ENCODE results near the gene USP54. TPM values are rescaled to one million over a fixed set of nuclear protein-coding genes. Genes with fewer than 3 reads are reported as not detected.
A peak's percentile ranks its signal among the peaks of the same experiment; 100 is the strongest.

The USP54 gene
- total and polyA plus RNA-seq, 2 experiments from 2014 or later = 15.1 to 27.4 TPM

DNA sequence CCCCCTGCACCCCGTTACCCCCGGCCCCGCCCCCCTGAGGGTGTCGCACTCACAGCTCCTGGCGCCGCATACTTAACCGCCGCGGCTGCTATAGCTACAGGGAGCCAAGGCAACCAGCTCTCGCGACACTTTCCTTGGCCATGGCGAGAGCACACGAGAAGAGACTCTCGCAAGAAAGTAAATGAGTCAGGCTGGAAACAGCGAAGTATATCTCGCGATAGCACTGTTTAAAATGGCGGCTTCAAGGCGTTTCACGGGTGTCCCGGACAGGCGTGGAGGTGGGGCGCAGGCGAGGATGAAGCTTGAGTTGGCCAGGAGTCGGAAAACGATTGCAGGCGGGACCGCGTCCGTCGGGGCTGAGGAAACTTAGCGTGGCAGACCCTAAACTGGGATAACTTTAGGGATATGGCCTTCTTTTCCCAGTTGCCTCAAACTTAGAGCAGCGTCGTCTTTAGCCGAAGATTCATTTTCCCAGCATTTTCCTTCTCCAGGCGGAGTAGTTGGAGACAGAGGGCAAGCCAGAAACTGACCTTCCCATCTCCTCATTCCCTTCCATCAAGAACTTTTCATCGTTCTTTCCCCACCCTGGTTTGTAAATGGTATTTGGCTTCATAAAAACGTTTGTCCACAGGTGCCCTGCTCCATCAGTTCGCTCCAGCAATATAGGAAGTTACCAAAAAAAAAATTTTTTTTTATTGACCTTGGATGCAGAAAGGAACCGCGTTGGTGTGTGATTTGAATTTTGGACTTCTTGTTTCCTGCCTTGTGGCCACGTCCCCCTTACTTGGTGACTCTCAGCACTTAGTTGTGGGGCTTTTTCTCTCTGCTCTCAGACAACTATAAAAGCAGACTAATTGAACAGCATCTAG lies 35.0 kb upstream of the USP54 start:
- peak overlapping the region; percentile 81 for H3K4me3 ChIP-seq
- Mint-ChIP-seq H3K27me3 (ENCODE audit: insufficient read depth, low read depth, poor library complexity) (peaks cover 8% of the 10 kb centered on the region), H3K4me1 (peaks cover 4% of the 10 kb centered on the region; the same call in 1 of the 3 replicates), H3K9me3 (no peaks in the 10 kb centered on the region), H3K4me3 (peak overlapping the region; percentile 99), H3K36me3 (ENCODE audit: low read depth) (no peaks in the 10 kb centered on the region; the same call in 2 of the 3 replicates), H3K27ac (peak overlapping the region; percentile 99)
- peak; percentile 100 for DNase-seq (ENCODE audit: low spot score)
- H3K36me3 ChIP-seq (ENCODE audit: insufficient read depth) = no peaks in the 10 kb centered on the region
- ATAC-seq = peak; percentile 93
- H3K4me1 ChIP-seq (ENCODE audit: insufficient read depth) = no peaks in the 10 kb centered on the region
- peak overlapping the region; percentile 82 for H3K27ac ChIP-seq (ENCODE audit: low read depth)
- TF ChIP-seq POLR2AphosphoS5 (IDR thresholded peaks at IDR 0.05; ENCODE audit: low read depth) (peak; percentile 92), ZNF331 (CRISPR knock-in tag; IDR thresholded peaks at IDR 0.05; ENCODE audit: low read depth) (no peak)
- peak overlapping the region; percentile 88 for H3K4me2 ChIP-seq
- no peaks in the 10 kb centered on the region for H3K27me3 ChIP-seq (ENCODE audit: insufficient read depth)
- peaks cover 11% of the 10 kb centered on the region; the same call in 1 of the 2 replicates for H3F3A ChIP-seq (replicated peaks; ENCODE audit: low read depth)
- H4K20me1 ChIP-seq (replicated peaks; ENCODE audit: insufficient read depth) = no peaks in the 10 kb centered on the region
- peaks cover 46% of the 10 kb centered on the region for H3K79me2 ChIP-seq (replicated peaks; ENCODE audit: insufficient read depth)
- H2AFZ ChIP-seq = peak overlapping the region; percentile 78; the same call in 1 of the 2 replicates
- H3K9me2 ChIP-seq (ENCODE audit: insufficient read depth) = no peaks in the 10 kb centered on the region

DNA sequence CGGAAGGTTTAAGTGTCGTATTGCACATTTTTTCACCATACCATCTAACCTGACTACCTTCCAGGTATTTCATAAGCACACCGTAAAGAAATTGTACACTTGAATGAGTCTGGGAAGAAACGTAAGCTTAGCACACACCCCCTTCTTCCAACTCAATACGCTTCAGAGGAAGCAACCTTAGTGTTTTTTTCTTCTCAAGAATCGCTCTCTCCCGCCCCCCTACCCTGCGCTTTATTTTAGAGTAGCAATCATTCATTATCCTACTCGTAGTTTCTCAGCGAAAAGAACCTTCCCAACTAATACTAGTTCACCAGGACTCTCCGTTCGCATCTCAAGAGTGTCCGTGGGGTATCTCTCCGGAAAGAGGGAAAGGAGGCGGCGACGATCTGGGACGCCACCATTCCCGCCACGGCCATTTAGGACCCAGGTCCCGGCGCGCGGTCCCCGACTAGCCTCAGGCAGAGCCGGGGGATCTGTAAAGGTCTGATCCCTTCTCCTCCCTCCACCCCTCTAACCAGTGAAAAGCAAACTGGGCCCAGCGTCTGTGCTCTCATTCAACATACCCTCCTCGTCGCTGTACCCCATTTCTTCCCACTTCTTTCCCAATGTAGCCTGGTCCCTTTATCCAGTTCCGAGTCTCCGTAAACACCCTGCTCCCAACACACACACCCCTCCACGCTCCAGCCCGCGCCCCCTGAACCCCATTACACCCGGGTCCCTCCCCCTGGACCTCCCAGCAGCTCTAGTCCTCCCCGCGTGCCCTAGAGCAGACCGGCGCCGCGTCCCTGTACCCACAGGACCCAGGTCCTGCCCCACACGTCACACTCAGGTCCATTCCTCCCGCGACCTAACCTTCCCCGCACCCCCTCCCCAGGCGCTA lies 34.1 kb upstream of the USP54 start:
- Histone ChIP-seq H3K4me3 (peak overlapping the region; percentile 81), H3K27me3 (ENCODE audit: insufficient read depth) (no peaks in the 10 kb centered on the region), H3K36me3 (ENCODE audit: insufficient read depth) (no peaks in the 10 kb centered on the region), H3F3A (replicated peaks; ENCODE audit: low read depth) (peaks cover 11% of the 10 kb centered on the region; the same call in 1 of the 2 replicates), H3K9me2 (ENCODE audit: insufficient read depth) (no peaks in the 10 kb centered on the region), H3K4me1 (ENCODE audit: insufficient read depth) (no peaks in the 10 kb centered on the region), H3K4me2 (peak overlapping the region; percentile 91), H3K79me2 (replicated peaks; ENCODE audit: insufficient read depth) (peaks cover 54% of the 10 kb centered on the region), H3K27ac (ENCODE audit: low read depth) (peak overlapping the region; percentile 98), H2AFZ (peak overlapping the region; percentile 98), H4K20me1 (replicated peaks; ENCODE audit: insufficient read depth) (no peaks in the 10 kb centered on the region)
- no peak for TF ChIP-seq ZNF114 (CRISPR knock-in tag; IDR thresholded peaks at IDR 0.05)
- TF ChIP-seq JUNB (IDR thresholded peaks at IDR 0.05; ENCODE audit: unreplicated experiment) = no peak
- TF ChIP-seq ZNF331 (CRISPR knock-in tag; IDR thresholded peaks at IDR 0.05; ENCODE audit: low read depth) = no peak
- no peak for TF ChIP-seq POLR2AphosphoS5 (IDR thresholded peaks at IDR 0.05; ENCODE audit: low read depth)
- TF ChIP-seq NANOG (IDR thresholded peaks at IDR 0.05; ENCODE audit: borderline replicate concordance) = no peak
- TF ChIP-seq, protein P1, sequence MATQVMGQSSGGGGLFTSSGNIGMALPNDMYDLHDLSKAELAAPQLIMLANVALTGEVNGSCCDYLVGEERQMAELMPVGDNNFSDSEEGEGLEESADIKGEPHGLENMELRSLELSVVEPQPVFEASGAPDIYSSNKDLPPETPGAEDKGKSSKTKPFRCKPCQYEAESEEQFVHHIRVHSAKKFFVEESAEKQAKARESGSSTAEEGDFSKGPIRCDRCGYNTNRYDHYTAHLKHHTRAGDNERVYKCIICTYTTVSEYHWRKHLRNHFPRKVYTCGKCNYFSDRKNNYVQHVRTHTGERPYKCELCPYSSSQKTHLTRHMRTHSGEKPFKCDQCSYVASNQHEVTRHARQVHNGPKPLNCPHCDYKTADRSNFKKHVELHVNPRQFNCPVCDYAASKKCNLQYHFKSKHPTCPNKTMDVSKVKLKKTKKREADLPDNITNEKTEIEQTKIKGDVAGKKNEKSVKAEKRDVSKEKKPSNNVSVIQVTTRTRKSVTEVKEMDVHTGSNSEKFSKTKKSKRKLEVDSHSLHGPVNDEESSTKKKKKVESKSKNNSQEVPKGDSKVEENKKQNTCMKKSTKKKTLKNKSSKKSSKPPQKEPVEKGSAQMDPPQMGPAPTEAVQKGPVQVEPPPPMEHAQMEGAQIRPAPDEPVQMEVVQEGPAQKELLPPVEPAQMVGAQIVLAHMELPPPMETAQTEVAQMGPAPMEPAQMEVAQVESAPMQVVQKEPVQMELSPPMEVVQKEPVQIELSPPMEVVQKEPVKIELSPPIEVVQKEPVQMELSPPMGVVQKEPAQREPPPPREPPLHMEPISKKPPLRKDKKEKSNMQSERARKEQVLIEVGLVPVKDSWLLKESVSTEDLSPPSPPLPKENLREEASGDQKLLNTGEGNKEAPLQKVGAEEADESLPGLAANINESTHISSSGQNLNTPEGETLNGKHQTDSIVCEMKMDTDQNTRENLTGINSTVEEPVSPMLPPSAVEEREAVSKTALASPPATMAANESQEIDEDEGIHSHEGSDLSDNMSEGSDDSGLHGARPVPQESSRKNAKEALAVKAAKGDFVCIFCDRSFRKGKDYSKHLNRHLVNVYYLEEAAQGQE (IDR thresholded peaks at IDR 0.05; ENCODE audit: unreplicated experiment) = no peak
- TF ChIP-seq, protein P2, sequence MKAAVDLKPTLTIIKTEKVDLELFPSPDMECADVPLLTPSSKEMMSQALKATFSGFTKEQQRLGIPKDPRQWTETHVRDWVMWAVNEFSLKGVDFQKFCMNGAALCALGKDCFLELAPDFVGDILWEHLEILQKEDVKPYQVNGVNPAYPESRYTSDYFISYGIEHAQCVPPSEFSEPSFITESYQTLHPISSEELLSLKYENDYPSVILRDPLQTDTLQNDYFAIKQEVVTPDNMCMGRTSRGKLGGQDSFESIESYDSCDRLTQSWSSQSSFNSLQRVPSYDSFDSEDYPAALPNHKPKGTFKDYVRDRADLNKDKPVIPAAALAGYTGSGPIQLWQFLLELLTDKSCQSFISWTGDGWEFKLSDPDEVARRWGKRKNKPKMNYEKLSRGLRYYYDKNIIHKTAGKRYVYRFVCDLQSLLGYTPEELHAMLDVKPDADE (IDR thresholded peaks at IDR 0.05) = 0 out of 2 replicates have a peak, but pooled peaks have one; percentile 9
- Mint-ChIP-seq H3K27me3 (ENCODE audit: insufficient read depth, low read depth, poor library complexity) (peaks cover 8% of the 10 kb centered on the region), H3K4me1 (peaks cover 4% of the 10 kb centered on the region; the same call in 1 of the 3 replicates), H3K9me3 (no peaks in the 10 kb centered on the region), H3K36me3 (ENCODE audit: low read depth) (no peaks in the 10 kb centered on the region; the same call in 2 of the 3 replicates), H3K4me3 (peak overlapping the region; percentile 99), H3K27ac (peak overlapping the region; percentile 98)
- ATAC-seq (peak; percentile 85), DNase-seq (ENCODE audit: low spot score) (peak; percentile 85)

All from GM23338 (cell line).